Erythroblast (primary cell): ENCODE data around the gene ST7.

Experiments
- GATA1 ChIP-seq: IDR thresholded peaks from 2 replicates; pipeline ENCODE4 v1.6.1; 2011; ENCODE audit warnings: low read depth, mild to moderate bottlenecking, control low read depth, low read length, moderate library complexity
- POLR2A ChIP-seq: IDR thresholded peaks from 2 replicates; pipeline ENCODE4 v1.6.1; 2011; ENCODE audit warnings: mild to moderate bottlenecking, low read length

DNA sequence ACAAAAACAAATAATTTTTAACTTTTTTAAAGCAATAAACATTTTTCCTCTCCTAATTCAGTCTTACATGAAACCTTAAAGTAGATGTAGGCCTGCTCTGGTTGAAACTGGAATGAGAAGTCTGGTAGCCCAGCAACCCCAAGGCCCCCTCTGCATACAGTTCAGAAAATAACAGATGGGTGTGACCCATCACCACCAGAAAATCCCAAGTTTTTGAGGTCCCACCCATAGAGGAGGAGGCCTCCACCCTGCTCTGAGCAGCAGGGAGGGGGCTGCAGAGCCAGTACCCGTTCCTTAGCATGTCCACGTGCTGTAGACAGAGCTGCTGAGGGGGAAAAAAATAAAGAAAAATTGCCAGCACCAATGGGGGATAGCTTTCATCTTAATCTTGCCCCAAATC is 246.8 kb downstream of the ST7 start:
- TF ChIP-seq POLR2A (no peak), GATA1 (no peak)
